SK-N-SH (cell line): ENCODE data around the gene PLRG1. TPM values are rescaled to one million over a fixed set of nuclear protein-coding genes. Genes with fewer than 3 reads are reported as not detected.

ENCODE experiments used
- CTCF ChIA-PET: fragments of 300-600, 350-600 bp; formaldehyde crosslinking; extraction: SDS; loops from one replicate; lab custom pipeline; 2021; lab: Yijun Ruan, JAX
- POLR2A ChIA-PET: fragments of 350-600 bp; sonication (Branson Sonifier 250); formaldehyde crosslinking; extraction: SDS; loops from one replicate; lab custom pipeline; 2020; ENCODE audit warnings: antibody characterized with exemption, inconsistent platforms; lab: Yijun Ruan, JAX
- DNase-seq: peaks from one replicate; pipeline ENCODE4 v3.0.0; 2012
- H2AFZ ChIP-seq: fragments of 200-600 bp; sonication (generic); 2 replicates; pipeline ENCODE4 v1.8.1; 2016; ENCODE audit warnings: antibody characterized with exemption, mild to moderate bottlenecking, low read depth
- H3F3A ChIP-seq: fragments of 200-600 bp; sonication (generic); replicated peaks from 2 replicates; pipeline ENCODE3; 2016; ENCODE audit warnings: antibody characterized with exemption, mild to moderate bottlenecking; ENCODE audit not compliant: insufficient read depth
- H3K27ac ChIP-seq, 2 experiments: fragments of 200-500 bp in 1 of 2; fragments of 200-600 bp in 1 of 2; sonication (Bioruptor generic) in 1 of 2; sonication (generic), shearing (Covaris generic) in 1 of 2; 2 replicates each; pipeline versions ENCODE4 v1.5.1 to v1.6.1; 2014 to 2016; ENCODE audit warnings: low read depth in 2 of 2, inconsistent platforms in 1 of 2, low read length in 1 of 2, mild to moderate bottlenecking in 1 of 2, mixed read lengths in 1 of 2
- H3K27me3 ChIP-seq: fragments of 200-600 bp; sonication (generic), shearing (Covaris generic); 2 replicates; pipeline ENCODE4 v1.6.1; 2016; ENCODE audit warnings: mixed run types; ENCODE audit not compliant: insufficient read depth
- H3K36me3 ChIP-seq, 2 experiments: fragments of 200-500 bp in 1 of 2; fragments of 200-600 bp in 1 of 2; sonication (Bioruptor generic) in 1 of 2; sonication (generic) in 1 of 2; replicated peaks in 1 of 2; 2 replicates each; pipeline versions ENCODE3 to v1.5.1; 2014 to 2016; ENCODE audit warnings: low read length in 1 of 2, mild to moderate bottlenecking in 1 of 2; ENCODE audit not compliant: insufficient read depth in 2 of 2, control insufficient read depth in 1 of 2
- H3K4me1 ChIP-seq, 2 experiments: fragments of 200-500 bp in 1 of 2; fragments of 200-600 bp in 1 of 2; sonication (Bioruptor generic) in 1 of 2; sonication (generic), shearing (Covaris generic) in 1 of 2; 2 replicates each; pipeline versions ENCODE4 v1.5.1 to v1.6.1; 2014 to 2016; ENCODE audit warnings: low read depth in 1 of 2, low read length in 1 of 2, mixed run types in 1 of 2; ENCODE audit not compliant: insufficient read depth in 2 of 2, control insufficient read depth in 1 of 2
- H3K4me2 ChIP-seq: fragments of 200-600 bp; sonication (generic), shearing (Covaris generic); 2 replicates; pipeline ENCODE4 v1.6.1; 2017; ENCODE audit warnings: mixed run types
- H3K4me3 ChIP-seq, 2 experiments: fragments of 200-500 bp in 1 of 2; fragments of 200-600 bp in 1 of 2; sonication (Bioruptor generic) in 1 of 2; sonication (generic), shearing (Covaris generic) in 1 of 2; 2 replicates each; pipeline versions ENCODE4 v1.5.1 to v1.8.1; 2014 to 2016; ENCODE audit warnings: low read depth in 2 of 2, inconsistent platforms in 1 of 2, low read length in 1 of 2, mild to moderate bottlenecking in 1 of 2, mixed read lengths in 1 of 2, moderate library complexity in 1 of 2
- H3K79me2 ChIP-seq: fragments of 200-600 bp; sonication (generic); 2 replicates; pipeline ENCODE4 v1.8.1; 2017; ENCODE audit warnings: mild to moderate bottlenecking; ENCODE audit not compliant: insufficient read depth
- H3K9ac ChIP-seq: fragments of 200-600 bp; sonication (generic); 2 replicates; pipeline ENCODE4 v1.6.1; 2017; ENCODE audit warnings: mixed run types
- H3K9me2 ChIP-seq: fragments of 200-600 bp; sonication (generic); 2 replicates; pipeline ENCODE4 v1.6.1; 2017; ENCODE audit warnings: mixed run types
- H3K9me3 ChIP-seq: fragments of 200-600 bp; sonication (generic); 2 replicates; pipeline ENCODE4 v1.6.1; 2017; ENCODE audit warnings: mixed run types, mild to moderate bottlenecking, moderate library complexity
- H4K20me1 ChIP-seq: fragments of 200-600 bp; sonication (generic); 2 replicates; pipeline ENCODE4 v1.6.1; 2017; ENCODE audit warnings: mild to moderate bottlenecking, mixed run types; ENCODE audit not compliant: insufficient read depth
- CHD2 ChIP-seq: fragments of 150-350 bp; IDR thresholded peaks from 2 replicates; pipeline ENCODE4 v1.6.1; 2018; ENCODE audit warnings: low read length; ENCODE audit not compliant: partially characterized antibody
- EP300 ChIP-seq, 2 experiments: IDR thresholded peaks; 2 replicates each; pipeline versions ENCODE4 v1.4.0 to v1.6.1; 2012; ENCODE audit warnings: borderline replicate concordance in 1 of 2, low read depth in 1 of 2, low read length in 1 of 2
- EZH2phosphoT487 ChIP-seq: fragments of 200-600 bp; sonication (generic); IDR thresholded peaks from 2 replicates; pipeline ENCODE4 v1.6.1; 2017; ENCODE audit warnings: low read depth, mixed run types, mild to moderate bottlenecking, antibody characterized with exemption, moderate library complexity, borderline replicate concordance
- FOSL2 ChIP-seq: IDR thresholded peaks from 2 replicates; pipeline ENCODE4 v1.4.0; 2012; ENCODE audit warnings: low read depth, mild to moderate bottlenecking, moderate library complexity, borderline replicate concordance
- FOXJ3 ChIP-seq: sonication (generic); formaldehyde crosslinking; IDR thresholded peaks from 2 replicates; pipeline ENCODE4 v1.5.1; 2020; ENCODE audit warnings: mild to moderate bottlenecking, missing genetic modification reagents
- FOXM1 ChIP-seq: IDR thresholded peaks from 2 replicates; pipeline ENCODE4 v1.4.0; 2012; ENCODE audit warnings: low read depth, mild to moderate bottlenecking
- GATA2 ChIP-seq: sonication (generic); formaldehyde crosslinking; IDR thresholded peaks from 2 replicates; pipeline ENCODE4 v1.5.0; 2020; ENCODE audit warnings: mild to moderate bottlenecking, missing genetic modification reagents
- NFIC ChIP-seq: IDR thresholded peaks from 2 replicates; pipeline ENCODE4 v1.4.0; 2012; ENCODE audit warnings: borderline replicate concordance
- POLR2AphosphoS5 ChIP-seq: IDR thresholded peaks from 2 replicates; pipeline ENCODE4 v1.6.1; 2012; ENCODE audit warnings: low read depth, low read length
- REST ChIP-seq: IDR thresholded peaks from 2 replicates; pipeline ENCODE4 v1.6.1; 2012; ENCODE audit warnings: mild to moderate bottlenecking, low read depth, low read length, moderate library complexity
- RXRA ChIP-seq: IDR thresholded peaks from 2 replicates; pipeline ENCODE4 v1.4.0; 2012; ENCODE audit warnings: low read depth, mild to moderate bottlenecking, borderline replicate concordance
- SMC3 ChIP-seq: IDR thresholded peaks from 2 replicates; pipeline ENCODE4 v1.6.1; 2012; ENCODE audit warnings: low read depth, low read length, improper control_type of control experiment
- TCF12 ChIP-seq: IDR thresholded peaks from 2 replicates; pipeline ENCODE4 v1.4.0; 2012
- ZBTB33 ChIP-seq: IDR thresholded peaks from 2 replicates; pipeline ENCODE4 v1.4.0; 2012; ENCODE audit warnings: low read depth, borderline replicate concordance
- WGBS: methylation state at CpG from one replicate; pipeline ENCODE4 v1.1.6; 2017; ENCODE audit warnings: low lambda C conversion rate; 5-methylcytosine and 5-hydroxymethylcytosine counted together
- polyA plus RNA-seq, 3 experiments: library from polyadenylated mRNA; depleted of rRNA; stranded (reverse); fragments of >200 nt; gene quantifications; 2 replicates each; pipeline ENCODE4 v1.2.3, GENCODE V29; 2012

PLRG1 gene
- polyA plus RNA-seq, 1 of the 3 experiments (the other 2 are of a cell fraction), result 64.8 TPM

- H2AFZ ChIP-seq, result no peak overlapping the region
- CTCF ChIA-PET, result interaction anchor here (1.3 to 2.1 kb wide), 2 partner anchors 14 to 50 kb away, joined by 3 to 11 read pairs; no protein-coding TSS in a partner anchor
- POLR2A ChIA-PET, result no interaction called here
- H3K9me3 ChIP-seq, result no peaks in the 10 kb centered on the region
- no peaks in the 10 kb centered on the region for H3F3A ChIP-seq
- H3K27me3 ChIP-seq, result peaks cover 3% of the 10 kb centered on the region
- H3K4me1 ChIP-seq, result no peaks in the 10 kb centered on the region
- TF ChIP-seq POLR2AphosphoS5 (no peak), GATA2 (CRISPR knock-in tag) (no peak), RXRA (no peak), FOXM1 (no peak), REST (no peak), CHD2 (no peak)
- H4K20me1 ChIP-seq, result no peaks in the 10 kb centered on the region
- WGBS, result 26% methylated on average over 5 of the region's 5 CpGs
- DNase-seq, result no peak
- H3K4me3 ChIP-seq, result no peak overlapping the region
- no peaks in the 10 kb centered on the region for H3K9me2 ChIP-seq
- no peak overlapping the region for H3K27ac ChIP-seq
- no peaks in the 10 kb centered on the region for H3K36me3 ChIP-seq
- no peak overlapping the region for H3K4me2 ChIP-seq
- H3K9ac ChIP-seq, result no peak overlapping the region
- no peaks in the 10 kb centered on the region for H3K79me2 ChIP-seq
Observed at GRCh38 chr4:154573190-154573870, 23.1 kb upstream of the PLRG1 start.

GRCh38 chr4:154569584-154569983, 19.4 kb upstream of the PLRG1 start:
- H3K9me3 ChIP-seq, result no peaks in the 10 kb centered on the region
- H3K79me2 ChIP-seq, result no peaks in the 10 kb centered on the region
- H3K36me3 ChIP-seq, result no peaks in the 10 kb centered on the region
- H3K4me3 ChIP-seq, result no peak overlapping the region
- H3K9me2 ChIP-seq, result no peaks in the 10 kb centered on the region
- CTCF ChIA-PET, result interaction anchor here (1.6 to 2.4 kb wide), 2 partner anchors 10 to 17 kb away, joined by 7 to 15 read pairs; no protein-coding TSS in a partner anchor
- H3K4me1 ChIP-seq, result no peaks in the 10 kb centered on the region
- DNase-seq, result no peak
- H3K4me2 ChIP-seq, result no peak overlapping the region
- H3F3A ChIP-seq, result no peaks in the 10 kb centered on the region
- H4K20me1 ChIP-seq, result no peaks in the 10 kb centered on the region
- WGBS, result 2% methylated on average over 5 of the region's 5 CpGs
- H3K27me3 ChIP-seq, result peaks cover 3% of the 10 kb centered on the region
- no peak for TF ChIP-seq EP300 (IDR thresholded peaks at IDR 0.05; ENCODE audit: borderline replicate concordance in 1 of 2, low read depth in 1 of 2, low read length in 1 of 2)
- TF ChIP-seq NFIC, result no peak
- TF ChIP-seq TCF12, result no peak
- no peak for TF ChIP-seq SMC3
- TF ChIP-seq FOSL2, result no peak
- no peak for TF ChIP-seq ZBTB33
- no peak for TF ChIP-seq FOXJ3 (CRISPR knock-in tag)
- TF ChIP-seq CHD2, result no peak
- TF ChIP-seq EZH2phosphoT487, result no peak
- H2AFZ ChIP-seq, result no peak overlapping the region
- POLR2A ChIA-PET, result no interaction called here
- no peak overlapping the region for H3K27ac ChIP-seq
- no peak overlapping the region for H3K9ac ChIP-seq
